HepG2 (cell line): Measurements from ENCODE around the gene NEK11. TPM values are rescaled to one million over a fixed set of nuclear protein-coding genes. Genes with fewer than 3 reads are reported as not detected.

Experiments
- ATAC-seq: fragments of 200-7000 bp; cut with Tn5 transposase; 3 replicates; pipeline ENCODE4 v1.9.1; 2020; ENCODE audit warnings: mild to moderate bottlenecking, moderate library complexity
- BruUV-seq: library from RNA; stranded (reverse); fragments of 400-500 nt; replicated peaks from 2 replicates; lab custom pipeline; 2021; lab: Mats Ljungman, UMichigan
- CTCF ChIA-PET: fragments of 300-600 bp; formaldehyde crosslinking; extraction: SDS; loops from one replicate; lab custom pipeline; 2021; ENCODE audit warnings: low total read pairs, inconsistent platforms, low intra/inter-chr PET ratio; lab: Yijun Ruan, JAX
- POLR2A ChIA-PET: fragments of 350-600 bp; sonication (Branson Sonifier 250); formaldehyde crosslinking; loops from one replicate; lab custom pipeline; 2020; ENCODE audit warnings: antibody characterized with exemption, inconsistent platforms; lab: Yijun Ruan, JAX
- DNase-seq: peaks from one replicate; pipeline ENCODE4 v3.0.0-alpha.2; 2015; ENCODE audit warnings: low spot score
- FAIRE-seq: peaks from 3 replicates; lab custom pipeline; 2011; peaks lifted over from hg19 to GRCh38; lab: Jason Lieb, UNC
- H2AFZ ChIP-seq: one replicate; pipeline ENCODE4 v1.6.1; 2011; ENCODE audit warnings: low read length, inconsistent platforms
- H3K27ac ChIP-seq: fragments of 300-600 bp; 3 replicates; pipeline ENCODE4 v1.8.0; 2011; ENCODE audit warnings: mixed run types, mild to moderate bottlenecking, mixed read lengths, low read length, inconsistent platforms; ENCODE audit not compliant: insufficient read depth; ENCODE audit errors: extremely low read length
- H3K27me3 ChIP-seq, 2 experiments: fragments of 200-600 bp in 1 of 2; 2 replicates in 1 of 2; 3 replicates in 1 of 2; pipeline versions ENCODE4 v1.6.0 to v1.8.0; 2011; ENCODE audit warnings: low read length in 2 of 2, mild to moderate bottlenecking in 2 of 2, moderate library complexity in 2 of 2, inconsistent platforms in 1 of 2; ENCODE audit not compliant: insufficient read depth in 2 of 2, control insufficient read depth in 1 of 2
- H3K36me3 ChIP-seq, 2 experiments: fragments of 200-600 bp in 1 of 2; replicated peaks in 1 of 2; 2 replicates in 1 of 2; 3 replicates in 1 of 2; pipeline versions ENCODE4 v1.5.1 to v1.8.0; 2011; ENCODE audit warnings: low read length in 2 of 2, inconsistent platforms in 1 of 2; ENCODE audit not compliant: insufficient read depth in 2 of 2, control insufficient read depth in 1 of 2
- H3K4me1 ChIP-seq: 2 replicates; pipeline ENCODE4 v1.5.1; 2012; ENCODE audit warnings: low read length, inconsistent platforms; ENCODE audit not compliant: insufficient read depth
- H3K4me2 ChIP-seq: 2 replicates; pipeline ENCODE4 v1.6.0; 2011; ENCODE audit warnings: low read depth, low read length, inconsistent platforms
- H3K4me3 ChIP-seq, 3 experiments: fragments of 200-600 bp in 1 of 3; sonication (generic), shearing (Covaris generic) in 1 of 3; replicated peaks in 1 of 3; 2 replicates each; pipeline ENCODE4 v1.5.1; 2011 to 2016; ENCODE audit warnings: low read length in 3 of 3, inconsistent platforms in 2 of 3, low read depth in 2 of 3, mild to moderate bottlenecking in 2 of 3, control low read depth in 1 of 3, mixed read lengths in 1 of 3; ENCODE audit not compliant: insufficient read depth in 1 of 3
- H3K79me2 ChIP-seq: one replicate; pipeline ENCODE4 v1.6.1; 2011; ENCODE audit warnings: low read length, inconsistent platforms; ENCODE audit not compliant: insufficient read depth
- H3K9ac ChIP-seq: 2 replicates; pipeline ENCODE4 v1.6.0; 2011; ENCODE audit warnings: mild to moderate bottlenecking, low read depth, low read length, inconsistent platforms; ENCODE audit not compliant: insufficient read depth
- H3K9me3 ChIP-seq: 2 replicates; pipeline ENCODE4 v1.5.1; 2012; ENCODE audit warnings: mild to moderate bottlenecking, low read length
- H4K20me1 ChIP-seq: 2 replicates; pipeline ENCODE4 v1.6.0; 2011; ENCODE audit warnings: inconsistent platforms, mild to moderate bottlenecking, low read length, moderate library complexity; ENCODE audit not compliant: insufficient read depth
- ATAD3A ChIP-seq: sonication (generic); formaldehyde crosslinking; IDR thresholded peaks from 2 replicates; pipeline ENCODE4 v1.4.0; 2020; ENCODE audit warnings: missing genetic modification reagents
- ATF4 ChIP-seq, 2 experiments: fragments of 450-650 bp in 1 of 2; sonication (generic) in 1 of 2; formaldehyde crosslinking; IDR thresholded peaks; 2 replicates each; pipeline versions ENCODE4 v1.5.0 to v1.8.0; 2020 to 2022; ENCODE audit warnings: mild to moderate bottlenecking in 1 of 2, missing genetic modification reagents in 1 of 2
- CENPT ChIP-seq: sonication (generic); formaldehyde crosslinking; IDR thresholded peaks from 2 replicates; pipeline ENCODE4 v1.8.0; 2022; ENCODE audit warnings: low read depth, mild to moderate bottlenecking, moderate library complexity, missing genetic modification reagents
- CREBL2 ChIP-seq: sonication (generic); formaldehyde crosslinking; IDR thresholded peaks from 2 replicates; pipeline ENCODE4 v1.8.1; 2023; ENCODE audit warnings: missing genetic modification reagents, mild to moderate bottlenecking, borderline replicate concordance
- DNMT1 ChIP-seq: sonication (generic); formaldehyde crosslinking; IDR thresholded peaks from 2 replicates; pipeline ENCODE4 v1.5.1; 2020; ENCODE audit warnings: mild to moderate bottlenecking, missing genetic modification reagents
- FOXJ3 ChIP-seq: sonication (generic); formaldehyde crosslinking; IDR thresholded peaks from 2 replicates; pipeline ENCODE4 v1.4.0; 2020; ENCODE audit warnings: missing genetic modification reagents, mild to moderate bottlenecking, borderline replicate concordance
- GFI1 ChIP-seq: sonication (generic); formaldehyde crosslinking; IDR thresholded peaks from 2 replicates; pipeline ENCODE4 v1.5.0; 2020; ENCODE audit warnings: missing genetic modification reagents, mild to moderate bottlenecking, borderline replicate concordance
- KDM6A ChIP-seq: IDR thresholded peaks from 2 replicates; pipeline ENCODE4 v1.6.1; 2016; ENCODE audit warnings: low read depth
- MAFG ChIP-seq: sonication (generic); formaldehyde crosslinking; IDR thresholded peaks from 2 replicates; pipeline ENCODE4 v1.5.1; 2020; ENCODE audit warnings: mild to moderate bottlenecking, missing genetic modification reagents
- NR2F2 ChIP-seq: IDR thresholded peaks from 2 replicates; pipeline ENCODE4 v1.6.1; 2012; ENCODE audit warnings: low read depth, inconsistent platforms, borderline replicate concordance
- XBP1 ChIP-seq: sonication (generic); formaldehyde crosslinking; IDR thresholded peaks from 2 replicates; pipeline ENCODE4 v1.5.0; 2020; ENCODE audit warnings: missing genetic modification reagents
- ZNF280B ChIP-seq: sonication (generic); formaldehyde crosslinking; IDR thresholded peaks from 2 replicates; pipeline ENCODE4 v1.5.0; 2020; ENCODE audit warnings: missing genetic modification reagents, mild to moderate bottlenecking, borderline replicate concordance
- ZNF562 ChIP-seq: sonication (generic); formaldehyde crosslinking; IDR thresholded peaks from 2 replicates; pipeline ENCODE4 v1.8.0; 2022; ENCODE audit warnings: missing genetic modification reagents, borderline replicate concordance
- ZNF704 ChIP-seq: sonication (generic); formaldehyde crosslinking; IDR thresholded peaks from 2 replicates; pipeline ENCODE4 v1.8.1; 2023; ENCODE audit warnings: mild to moderate bottlenecking, inconsistent platforms, moderate library complexity, missing genetic modification reagents, borderline replicate concordance
- ZNF724P ChIP-seq: sonication (generic); formaldehyde crosslinking; IDR thresholded peaks from 2 replicates; pipeline ENCODE4 v1.8.0; 2022; ENCODE audit warnings: missing genetic modification reagents, borderline replicate concordance
- ZSCAN12 ChIP-seq: sonication (generic); formaldehyde crosslinking; IDR thresholded peaks from 2 replicates; pipeline ENCODE4 v1.9.0; 2021; ENCODE audit warnings: mild to moderate bottlenecking, missing genetic modification reagents
- ZSCAN5A ChIP-seq: sonication (generic); formaldehyde crosslinking; IDR thresholded peaks from 2 replicates; pipeline ENCODE4 v1.8.0; 2022; ENCODE audit warnings: mild to moderate bottlenecking, missing genetic modification reagents, borderline replicate concordance
- WGBS: methylation state at CpG from one replicate; pipeline ENCODE4 v1.1.6; 2017; ENCODE audit warnings: low lambda C conversion rate; 5-methylcytosine and 5-hydroxymethylcytosine counted together
- in situ Hi-C: cut with HindIII; loops from 2 replicates; pipeline ENCODE4 v1.10.0; 2017; ENCODE audit warnings: low pct_unique_long_range_greater_than_20kb; ENCODE audit not compliant: extremely low pct_ligation_motif_present
- intact Hi-C: fragments of 100-400 bp; cut with micrococcal nuclease; formaldehyde crosslinking; loops from one replicate; pipeline ENCODE4 v1.10.0; 2022; ENCODE audit not compliant: unreplicated experiment
- polyA plus RNA-seq, 8 experiments: library from polyadenylated mRNA; depleted of rRNA in 3 of 8; stranded (reverse) in 7 of 8; unstranded in 1 of 8; fragments of >200 nt; fragmentation: Illumina TruSeq in 4 of 8; extraction: Trizol in 4 of 8; gene quantifications; 2 replicates each; pipeline versions ENCODE4 v1.2.1 to v1.2.3, GENCODE V29; 2011 to 2016; ENCODE audit warnings: low read depth in 4 of 8, missing spikeins in 1 of 8, mixed read lengths in 1 of 8; ENCODE audit not compliant: insufficient read depth in 1 of 8
- total RNA-seq, 5 experiments: library from RNA; depleted of rRNA; stranded (reverse); fragments of >200 nt; fragmentation: Illumina TruSeq; extraction: Trizol; gene quantifications; 2 replicates each; pipeline ENCODE4 v1.2.3, GENCODE V29; 2016; ENCODE audit warnings: low read depth in 1 of 5

Gene NEK11
- total and polyA plus RNA-seq, 2 of the 13 experiments (the other 11 are each of a cell fraction or from before 2014, with no cell fraction given): 0.95 to 2.2 TPM

- H2AFZ ChIP-seq: no peak overlapping the region
- ChIA-PET CTCF (no interaction called here), POLR2A (interaction anchor here (1.0 kb wide), 1 partner anchor 381 kb away, joined by 3 read pairs; the partner anchor contains the start of gene NUDT16)
- no peak overlapping the region for H3K9ac ChIP-seq
- in situ Hi-C loops: no loop called here
- TF ChIP-seq ZNF724P: no peak
- TF ChIP-seq XBP1 (CRISPR knock-in tag): no peak
- TF ChIP-seq ATAD3A (CRISPR knock-in tag): no peak
- no peak for TF ChIP-seq NR2F2
- TF ChIP-seq ZNF704 (CRISPR knock-in tag): no peak
- TF ChIP-seq MAFG (CRISPR knock-in tag): no peak
- TF ChIP-seq CENPT (CRISPR knock-in tag): no peak
- no peak for TF ChIP-seq DNMT1
- no peak for TF ChIP-seq FOXJ3 (CRISPR knock-in tag)
- no peak for TF ChIP-seq ZNF280B (CRISPR knock-in tag)
- no peak for TF ChIP-seq ZSCAN12 (CRISPR knock-in tag)
- TF ChIP-seq KDM6A (CRISPR knock-in tag): no peak
- TF ChIP-seq GFI1 (CRISPR knock-in tag): no peak
- TF ChIP-seq CREBL2 (CRISPR knock-in tag): no peak
- no peak for TF ChIP-seq ZNF562 (CRISPR knock-in tag)
- TF ChIP-seq ATF4 (CRISPR knock-in tag; IDR thresholded peaks at IDR 0.05): no peak
- TF ChIP-seq ZSCAN5A (CRISPR knock-in tag): no peak
- intact Hi-C loops: no loop called here
- FAIRE-seq (no peak), ATAC-seq (no peak), DNase-seq (no peak)
- no peaks in the 10 kb centered on the region for H3K79me2 ChIP-seq
- no peaks in the 10 kb centered on the region for H3K4me1 ChIP-seq
- no peak overlapping the region for H3K27ac ChIP-seq
- H3K36me3 ChIP-seq: peaks cover 3 to 16% of the 10 kb centered on the region in 2 experiments; a peak in 3 of 5 replicates
- no peaks in the 10 kb centered on the region for H3K9me3 ChIP-seq
- H3K4me2 ChIP-seq: no peak overlapping the region
- H3K27me3 ChIP-seq: no peaks in the 10 kb centered on the region
- no peak overlapping the region for H3K4me3 ChIP-seq
- no TSS peak for BruUV-seq
- no peaks in the 10 kb centered on the region for H4K20me1 ChIP-seq
- WGBS: 97% methylated on average over 1 of the region's 1 CpG
Measured at GRCh38 chr3:131001071-131001470, 25.6 kb upstream of the NEK11 start.
